OCI-LY3 (cell line): ENCODE data around the gene IL4R.

Experiments
- H2AFZ ChIP-seq: fragments of 200-600, 300-600 bp; shearing (Covaris generic); 2 replicates; pipeline ENCODE4 v1.6.0; 2014; ENCODE audit warnings: antibody characterized with exemption, low read depth, low read length
- H3K27ac ChIP-seq: fragments of 200-600, 300-600 bp; sonication (generic); 2 replicates; pipeline ENCODE4 v1.5.1; 2014; ENCODE audit warnings: mild to moderate bottlenecking, low read length, moderate library complexity, mixed read lengths
- H3K27me3 ChIP-seq: fragments of 200-600, 300-600 bp; sonication (generic); 2 replicates; pipeline ENCODE4 v1.6.1; 2014; ENCODE audit warnings: low read depth, low read length, mixed read lengths
- H3K36me3 ChIP-seq: fragments of 200-600, 300-600 bp; sonication (generic); replicated peaks from 2 replicates; pipeline ENCODE3; 2014; ENCODE audit warnings: low read depth, low read length, mixed read lengths
- H3K4me1 ChIP-seq: fragments of 300-600, 200-600 bp; sonication (generic); 2 replicates; pipeline ENCODE4 v1.6.1; 2014; ENCODE audit warnings: low read length, mixed read lengths
- H3K4me2 ChIP-seq: fragments of 200-600, 300-600 bp; sonication (generic); 2 replicates; pipeline ENCODE4 v1.6.1; 2014; ENCODE audit warnings: low read length, mixed read lengths
- H3K4me3 ChIP-seq: fragments of 300-600, 200-600 bp; sonication (generic); 2 replicates; pipeline ENCODE4 v1.5.1; 2014; ENCODE audit warnings: antibody characterized with exemption, mild to moderate bottlenecking, low read length, moderate library complexity
- H3K79me2 ChIP-seq: fragments of 300-600, 200-600 bp; shearing (Covaris generic); 2 replicates; pipeline ENCODE4 v1.6.1; 2014; ENCODE audit warnings: mild to moderate bottlenecking, low read length, mixed read lengths
- H3K9ac ChIP-seq: fragments of 300-600, 200-600 bp; shearing (Covaris generic); 2 replicates; pipeline ENCODE4 v1.6.0; 2014; ENCODE audit warnings: mild to moderate bottlenecking, low read length, moderate library complexity
- H3K9me3 ChIP-seq: fragments of 200-600, 300-600 bp; shearing (Covaris generic); 2 replicates; pipeline ENCODE4 v1.6.1; 2014; ENCODE audit warnings: low read length, mixed read lengths; ENCODE audit not compliant: insufficient read depth
- H4K20me1 ChIP-seq: fragments of 200-600, 300-600 bp; sonication (generic); 2 replicates; pipeline ENCODE4 v1.6.1; 2016; ENCODE audit warnings: low read length, mixed read lengths; ENCODE audit not compliant: insufficient read depth
- EZH2phosphoT487 ChIP-seq: fragments of 200-600 bp; shearing (Covaris generic); IDR thresholded peaks from 2 replicates; pipeline ENCODE4 v1.6.1; 2018; ENCODE audit warnings: antibody characterized with exemption, mixed run types, low read depth
- TF ChIP-seq, protein P1 (sequence below): fragments of 200-600, 300-600 bp; sonication (generic); IDR thresholded peaks from 2 replicates; pipeline ENCODE4 v1.5.1; 2014; ENCODE audit warnings: antibody characterized with exemption, low read length, low read depth

The IL4R gene

DNA sequence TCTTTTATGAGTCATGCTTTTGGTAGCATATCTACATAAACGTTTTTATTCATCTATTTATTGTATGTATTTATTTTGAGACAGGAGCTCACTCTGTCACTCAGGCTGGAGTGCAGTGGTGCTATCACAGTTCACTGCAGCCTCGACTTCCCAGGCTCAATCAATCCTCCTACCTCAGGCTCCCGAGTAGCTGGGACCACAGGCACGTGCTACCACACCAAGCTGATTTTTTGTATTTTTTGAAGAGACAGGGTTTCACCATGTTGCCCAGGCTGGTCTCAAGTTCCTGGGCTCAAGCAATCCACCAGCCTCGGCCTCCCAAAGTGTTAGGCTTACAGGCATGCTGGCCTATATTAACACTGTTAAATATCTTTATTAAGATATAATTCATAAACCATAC is 20.4 kb upstream of the IL4R start:
- TF ChIP-seq EZH2phosphoT487: no peak
- TF ChIP-seq, protein P1, sequence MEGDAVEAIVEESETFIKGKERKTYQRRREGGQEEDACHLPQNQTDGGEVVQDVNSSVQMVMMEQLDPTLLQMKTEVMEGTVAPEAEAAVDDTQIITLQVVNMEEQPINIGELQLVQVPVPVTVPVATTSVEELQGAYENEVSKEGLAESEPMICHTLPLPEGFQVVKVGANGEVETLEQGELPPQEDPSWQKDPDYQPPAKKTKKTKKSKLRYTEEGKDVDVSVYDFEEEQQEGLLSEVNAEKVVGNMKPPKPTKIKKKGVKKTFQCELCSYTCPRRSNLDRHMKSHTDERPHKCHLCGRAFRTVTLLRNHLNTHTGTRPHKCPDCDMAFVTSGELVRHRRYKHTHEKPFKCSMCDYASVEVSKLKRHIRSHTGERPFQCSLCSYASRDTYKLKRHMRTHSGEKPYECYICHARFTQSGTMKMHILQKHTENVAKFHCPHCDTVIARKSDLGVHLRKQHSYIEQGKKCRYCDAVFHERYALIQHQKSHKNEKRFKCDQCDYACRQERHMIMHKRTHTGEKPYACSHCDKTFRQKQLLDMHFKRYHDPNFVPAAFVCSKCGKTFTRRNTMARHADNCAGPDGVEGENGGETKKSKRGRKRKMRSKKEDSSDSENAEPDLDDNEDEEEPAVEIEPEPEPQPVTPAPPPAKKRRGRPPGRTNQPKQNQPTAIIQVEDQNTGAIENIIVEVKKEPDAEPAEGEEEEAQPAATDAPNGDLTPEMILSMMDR: no peak
- Histone ChIP-seq H3K4me1 (no peaks in the 10 kb centered on the region), H3K4me2 (no peak overlapping the region)

DNA sequence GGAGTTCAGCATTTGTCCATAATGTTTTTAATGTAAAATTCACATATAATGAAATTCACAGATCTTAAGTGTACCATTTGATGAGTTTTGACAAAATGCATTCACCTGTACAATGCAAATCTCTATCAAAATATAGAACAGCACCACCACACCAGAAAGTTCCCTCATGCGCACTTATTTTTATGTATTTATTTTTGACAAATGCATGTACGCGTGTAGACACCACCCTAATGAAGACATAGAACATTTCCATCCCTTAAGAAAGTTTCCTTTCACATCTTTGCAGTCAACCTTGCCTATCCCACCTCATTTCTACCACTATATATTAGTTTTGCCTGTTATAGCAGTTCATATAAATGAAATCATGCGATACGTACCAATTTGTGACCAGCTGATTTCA is 15.6 kb upstream of the IL4R start:
- H3K4me1 ChIP-seq: no peaks in the 10 kb centered on the region
- H3K36me3 ChIP-seq: no peaks in the 10 kb centered on the region
- no peak overlapping the region for H3K27ac ChIP-seq
- no peak overlapping the region for H3K4me2 ChIP-seq
- no peaks in the 10 kb centered on the region for H4K20me1 ChIP-seq
- no peak overlapping the region for H3K4me3 ChIP-seq
- H3K79me2 ChIP-seq: no peaks in the 10 kb centered on the region
- H3K9ac ChIP-seq: no peak overlapping the region
- TF ChIP-seq, protein P1: no peak
- TF ChIP-seq EZH2phosphoT487: no peak
- H3K9me3 ChIP-seq: no peaks in the 10 kb centered on the region
- 0 out of 2 replicates have a peak, but pooled peaks cover 16% of the 10 kb centered on the region for H3K27me3 ChIP-seq
- no peak overlapping the region for H2AFZ ChIP-seq

More for the DNA sequence above, 20.4 kb upstream of the IL4R start:
- no peaks in the 10 kb centered on the region for H3K27me3 ChIP-seq
- H4K20me1 ChIP-seq: no peaks in the 10 kb centered on the region
- H2AFZ ChIP-seq: no peak overlapping the region
- H3K79me2 ChIP-seq: no peaks in the 10 kb centered on the region
- no peak overlapping the region for H3K27ac ChIP-seq
- no peak overlapping the region for H3K4me3 ChIP-seq
- no peaks in the 10 kb centered on the region for H3K36me3 ChIP-seq
- no peak overlapping the region for H3K9ac ChIP-seq
- no peaks in the 10 kb centered on the region for H3K9me3 ChIP-seq

DNA sequence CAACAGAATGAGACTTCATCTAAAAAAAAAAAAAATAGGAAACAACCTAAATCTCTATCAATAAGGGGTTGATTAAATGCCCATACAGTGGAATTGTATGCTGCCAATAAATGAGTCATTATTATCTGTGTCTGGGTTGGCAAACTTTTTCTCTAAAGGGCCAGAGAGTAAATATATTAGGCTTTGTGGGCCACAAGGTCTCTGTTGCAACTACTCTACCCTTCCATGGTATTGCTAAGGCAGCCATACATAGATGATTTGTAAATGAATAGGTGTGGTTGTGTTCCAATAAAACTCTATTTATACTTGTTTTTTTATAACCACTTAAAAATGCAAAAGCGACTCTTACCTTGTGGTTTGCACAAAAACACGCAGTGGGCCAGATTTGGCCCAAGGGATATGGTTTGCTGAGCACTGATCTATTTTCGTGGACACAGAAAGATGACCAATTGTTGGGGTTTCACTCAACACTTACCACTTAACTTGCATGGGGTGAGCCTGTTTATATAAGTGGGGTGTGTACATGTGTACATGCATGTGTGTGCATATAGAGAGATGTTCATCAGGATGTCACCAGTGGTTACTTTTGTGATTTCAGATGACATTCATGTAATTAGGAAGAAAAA is 12.4 kb upstream of the IL4R start:
- Histone ChIP-seq H3K36me3 (no peaks in the 10 kb centered on the region), H2AFZ (no peak overlapping the region), H3K9ac (no peak overlapping the region), H3K4me1 (no peaks in the 10 kb centered on the region), H3K4me2 (no peak overlapping the region), H3K4me3 (no peak overlapping the region), H3K27ac (no peak overlapping the region), H3K9me3 (no peaks in the 10 kb centered on the region), H3K27me3 (peaks cover 19% of the 10 kb centered on the region; the same call in 1 of the 2 replicates), H3K79me2 (no peaks in the 10 kb centered on the region), H4K20me1 (no peaks in the 10 kb centered on the region)
- TF ChIP-seq EZH2phosphoT487: no peak
- TF ChIP-seq, protein P1: no peak

DNA sequence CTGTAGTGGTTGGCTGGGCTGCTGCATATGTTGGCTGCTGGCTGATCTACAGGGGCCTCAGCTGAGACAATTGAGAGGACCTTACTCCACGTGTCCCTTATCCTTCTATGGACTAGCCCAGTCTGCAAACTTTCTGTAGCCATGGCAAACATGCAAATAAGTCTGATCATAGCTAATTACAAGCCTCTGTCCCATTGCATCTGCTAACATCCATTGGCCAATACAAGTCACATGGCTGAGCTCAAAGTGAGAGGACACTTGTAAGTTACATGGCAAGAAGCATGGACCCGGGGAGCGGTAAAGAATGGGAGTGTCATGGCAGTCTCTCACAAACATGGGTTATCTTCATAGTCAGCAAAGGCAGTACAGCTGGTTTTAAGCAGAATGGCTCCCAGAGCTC is 11.6 kb upstream of the IL4R start:
- H3K4me1 ChIP-seq: no peaks in the 10 kb centered on the region
- H4K20me1 ChIP-seq: no peaks in the 10 kb centered on the region
- H2AFZ ChIP-seq: no peak overlapping the region
- no peaks in the 10 kb centered on the region for H3K79me2 ChIP-seq
- TF ChIP-seq, protein P1: no peak
- no peak for TF ChIP-seq EZH2phosphoT487
- H3K4me3 ChIP-seq: no peak overlapping the region
- H3K9me3 ChIP-seq: no peaks in the 10 kb centered on the region
- H3K9ac ChIP-seq: no peak overlapping the region
- H3K4me2 ChIP-seq: no peak overlapping the region
- no peak overlapping the region for H3K27ac ChIP-seq
- peaks cover 19% of the 10 kb centered on the region; the same call in 1 of the 2 replicates for H3K27me3 ChIP-seq
- H3K36me3 ChIP-seq: no peaks in the 10 kb centered on the region
